Left lung (tissue), 10 donors: ENCODE data around the gene TMEM209. TPM values are rescaled to one million over a fixed set of nuclear protein-coding genes. Genes with fewer than 3 reads are reported as not detected.

Experiments used
- ATAC-seq: fragments of 200-7000 bp; cut with Tn5 transposase; one replicate; pipeline ENCODE4 v1.9.1; 2020; ENCODE audit warnings: moderate library complexity
- DNase-seq, 4 donors: peaks; one replicate each; pipeline ENCODE4 v3.0.0-alpha.2; 2013 to 2020
- H3K27ac ChIP-seq, 2 donors: fragments of 200-600 bp; sonication (generic) in 1 of 2; one replicate each; pipeline versions ENCODE4 v1.5.0 to v1.8.0; 2020 to 2021
- H3K27me3 ChIP-seq, 2 donors: fragments of 200-600 bp; sonication (generic) in 1 of 2; one replicate each; pipeline versions ENCODE4 v1.5.0 to v1.8.0; 2020 to 2021
- H3K36me3 ChIP-seq, 2 donors: fragments of 200-600 bp; sonication (generic) in 1 of 2; one replicate each; pipeline versions ENCODE4 v1.5.0 to v1.8.0; 2020 to 2021
- H3K4me1 ChIP-seq, 2 donors: fragments of 200-600 bp; one replicate each; pipeline ENCODE4 v1.8.0; 2021
- H3K4me3 ChIP-seq, 2 donors: fragments of 200-600 bp; sonication (generic) in 1 of 2; one replicate each; pipeline versions ENCODE4 v1.5.0 to v1.8.0; 2020 to 2021; ENCODE audit warnings: mild to moderate bottlenecking in 1 of 2
- H3K9me3 ChIP-seq, 2 donors: fragments of 200-600 bp; sonication (generic) in 1 of 2; one replicate each; pipeline versions ENCODE4 v1.5.0 to v1.8.0; 2020 to 2021
- intact Hi-C, 2 donors: fragments of 100-400 bp; cut with DNase I; formaldehyde crosslinking; loops; one replicate each; pipeline versions ENCODE4 v1.11.2 to v1.14.2; 2022
- polyA plus RNA-seq, 6 donors: library from polyadenylated mRNA; unstranded; fragments of 120-200 nt; gene quantifications; one replicate each; pipeline ENCODE4 v1.2.1, GENCODE V29; 2013; ENCODE audit not compliant: insufficient read length in 6 of 6
- total RNA-seq, 2 donors: library from RNA; stranded (reverse); fragmentation: NEBNext Ultra II Directional; extraction: Animal tissue kit (Norgen Biotek cat#: 25700); gene quantifications; one replicate each; pipeline ENCODE4 v1.2.1, GENCODE V29; 2021
- TF ChIP-seq, protein P1 (sequence below), 2 donors: fragments of 200-600 bp; sonication (generic) in 1 of 2; IDR thresholded peaks; one replicate each; pipeline versions ENCODE4 v1.5.0 to v1.8.0; 2021; ENCODE audit warnings: antibody characterized with exemption in 2 of 2
- donor health status: DM: no; HTN: yes; CAD: no.
- donor health status: DM: no; HTN: no; CAD: no.

The TMEM209 gene
- total and polyA plus RNA-seq, 8 donors = 18.8 to 23.5 (median 20.3) TPM

DNA sequence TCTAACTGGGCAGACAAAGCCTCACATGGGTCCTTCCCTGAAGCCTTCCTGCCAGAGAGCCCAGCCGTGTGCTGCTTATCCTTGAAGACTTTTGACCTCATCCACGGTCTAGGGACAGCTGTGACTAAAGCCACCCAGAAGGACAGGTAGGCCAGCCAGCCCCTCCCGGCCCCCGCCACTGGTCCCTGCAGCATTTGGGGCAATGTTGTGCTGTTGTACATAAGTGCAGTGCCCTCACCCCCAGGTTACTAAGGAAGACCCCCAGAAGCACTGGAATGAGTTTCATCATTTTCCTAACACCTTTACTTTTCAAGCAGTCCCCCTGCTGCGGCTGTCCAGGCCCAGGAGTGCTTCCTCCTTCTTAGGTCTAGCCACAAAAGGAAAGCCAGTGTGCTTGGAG is 43.0 kb downstream of the TMEM209 start:
- H3K4me3 ChIP-seq = no peak overlapping the region
- H3K27ac ChIP-seq = no peak overlapping the region
- TF ChIP-seq, protein P1, sequence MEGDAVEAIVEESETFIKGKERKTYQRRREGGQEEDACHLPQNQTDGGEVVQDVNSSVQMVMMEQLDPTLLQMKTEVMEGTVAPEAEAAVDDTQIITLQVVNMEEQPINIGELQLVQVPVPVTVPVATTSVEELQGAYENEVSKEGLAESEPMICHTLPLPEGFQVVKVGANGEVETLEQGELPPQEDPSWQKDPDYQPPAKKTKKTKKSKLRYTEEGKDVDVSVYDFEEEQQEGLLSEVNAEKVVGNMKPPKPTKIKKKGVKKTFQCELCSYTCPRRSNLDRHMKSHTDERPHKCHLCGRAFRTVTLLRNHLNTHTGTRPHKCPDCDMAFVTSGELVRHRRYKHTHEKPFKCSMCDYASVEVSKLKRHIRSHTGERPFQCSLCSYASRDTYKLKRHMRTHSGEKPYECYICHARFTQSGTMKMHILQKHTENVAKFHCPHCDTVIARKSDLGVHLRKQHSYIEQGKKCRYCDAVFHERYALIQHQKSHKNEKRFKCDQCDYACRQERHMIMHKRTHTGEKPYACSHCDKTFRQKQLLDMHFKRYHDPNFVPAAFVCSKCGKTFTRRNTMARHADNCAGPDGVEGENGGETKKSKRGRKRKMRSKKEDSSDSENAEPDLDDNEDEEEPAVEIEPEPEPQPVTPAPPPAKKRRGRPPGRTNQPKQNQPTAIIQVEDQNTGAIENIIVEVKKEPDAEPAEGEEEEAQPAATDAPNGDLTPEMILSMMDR (IDR thresholded peaks at IDR 0.05) = no peak
- H3K36me3 ChIP-seq = peaks cover 0 to 73% of the 10 kb centered on the region in 2 donors
- H3K4me1 ChIP-seq = no peaks in the 10 kb centered on the region
- H3K27me3 ChIP-seq = no peaks in the 10 kb centered on the region
- H3K9me3 ChIP-seq = peaks cover 0 to 2% of the 10 kb centered on the region in 2 donors
- ATAC-seq (no peak), DNase-seq (no peak)
- intact Hi-C loops = no loop called here

DNA sequence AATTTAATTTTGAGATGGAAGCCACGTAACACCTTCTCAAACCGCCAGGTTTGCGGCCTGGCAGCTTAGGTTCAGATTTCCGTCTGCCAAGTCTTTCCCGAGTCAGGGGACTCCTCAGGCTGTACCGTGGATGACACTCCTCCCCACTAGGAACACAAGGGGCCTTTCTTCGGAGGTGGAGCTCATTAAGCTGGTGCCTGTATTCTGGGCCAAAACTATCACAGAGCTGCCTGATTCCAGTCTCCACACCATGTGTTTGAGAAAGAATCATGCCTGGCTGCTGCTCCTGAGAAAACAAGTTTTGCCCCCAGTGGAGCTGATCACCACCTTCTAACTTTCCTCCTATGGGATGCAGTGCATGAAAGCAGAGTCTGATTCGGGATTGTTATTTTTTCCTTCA is 44.8 kb downstream of the TMEM209 start:
- no peak for DNase-seq
- TF ChIP-seq, protein P1 (IDR thresholded peaks at IDR 0.05) = no peak
- no peaks in the 10 kb centered on the region for H3K4me1 ChIP-seq
- H3K9me3 ChIP-seq = peaks cover 0 to 5% of the 10 kb centered on the region in 2 donors
- intact Hi-C loops = no loop called here
- ATAC-seq = no peak
- H3K4me3 ChIP-seq = no peak overlapping the region
- H3K27me3 ChIP-seq = no peaks in the 10 kb centered on the region
- H3K27ac ChIP-seq = no peak overlapping the region
- H3K36me3 ChIP-seq = peaks cover 0 to 55% of the 10 kb centered on the region in 2 donors

DNA sequence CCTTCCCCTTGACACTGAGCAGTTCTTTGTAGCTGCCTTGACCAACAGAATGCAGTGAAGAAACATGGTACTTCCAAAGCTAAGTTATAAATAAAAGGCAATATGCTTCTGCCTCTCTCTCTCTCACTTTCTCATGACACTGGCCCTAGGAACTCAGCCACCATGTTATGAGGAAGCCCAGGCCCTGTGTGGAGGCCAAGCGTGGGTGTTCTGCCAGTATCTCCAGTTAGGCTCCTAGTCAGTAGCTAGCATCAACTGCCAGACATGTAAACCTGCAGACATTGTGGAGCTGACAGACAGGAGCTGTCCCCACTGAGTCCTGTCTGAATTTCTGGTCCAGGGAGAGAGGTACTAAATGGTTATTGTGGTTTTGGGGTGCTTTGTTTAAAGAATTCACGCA is 45.2 kb downstream of the TMEM209 start:
- intact Hi-C loops = no loop called here

DNA sequence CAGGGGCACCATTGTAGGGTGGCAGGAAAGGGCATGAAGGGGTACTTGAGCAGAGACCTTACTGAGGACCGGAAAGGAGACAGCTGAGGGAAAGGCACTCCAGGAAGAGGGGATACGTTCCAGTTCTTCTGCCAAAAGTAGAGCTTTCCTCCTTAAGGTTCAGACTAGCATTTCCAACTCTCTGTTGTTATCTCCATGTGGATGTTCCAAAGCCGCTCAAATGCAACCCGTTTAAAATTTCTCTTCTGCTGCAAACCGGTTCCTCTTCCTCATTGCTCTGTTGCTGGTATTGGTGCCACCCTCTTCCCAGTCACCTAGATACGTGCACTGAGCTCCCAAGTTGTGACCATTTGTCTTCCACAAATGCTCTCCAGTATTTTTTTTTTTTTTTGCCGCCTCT is 47.5 kb downstream of the TMEM209 start:
- Histone ChIP-seq H3K27ac (no peak overlapping the region), H3K27me3 (no peaks in the 10 kb centered on the region), H3K4me3 (no peak overlapping the region), H3K4me1 (peaks cover 0 to 8% of the 10 kb centered on the region in 2 donors), H3K9me3 (peaks cover 0 to 5% of the 10 kb centered on the region in 2 donors), H3K36me3 (peaks cover 0 to 30% of the 10 kb centered on the region in 2 donors)
- TF ChIP-seq, protein P1 (IDR thresholded peaks at IDR 0.05) = no peak
- intact Hi-C loops = no loop called here
- no peak for ATAC-seq
- DNase-seq = no peak

More for the DNA sequence above, 45.2 kb downstream of the TMEM209 start:
- Histone ChIP-seq H3K36me3 (peaks cover 0 to 52% of the 10 kb centered on the region in 2 donors), H3K4me3 (no peak overlapping the region), H3K4me1 (no peaks in the 10 kb centered on the region), H3K27ac (no peak overlapping the region), H3K27me3 (no peaks in the 10 kb centered on the region), H3K9me3 (peaks cover 0 to 5% of the 10 kb centered on the region in 2 donors)
- ATAC-seq (no peak), DNase-seq (no peak)
- TF ChIP-seq, protein P1 (IDR thresholded peaks at IDR 0.05) = no peak

DNA sequence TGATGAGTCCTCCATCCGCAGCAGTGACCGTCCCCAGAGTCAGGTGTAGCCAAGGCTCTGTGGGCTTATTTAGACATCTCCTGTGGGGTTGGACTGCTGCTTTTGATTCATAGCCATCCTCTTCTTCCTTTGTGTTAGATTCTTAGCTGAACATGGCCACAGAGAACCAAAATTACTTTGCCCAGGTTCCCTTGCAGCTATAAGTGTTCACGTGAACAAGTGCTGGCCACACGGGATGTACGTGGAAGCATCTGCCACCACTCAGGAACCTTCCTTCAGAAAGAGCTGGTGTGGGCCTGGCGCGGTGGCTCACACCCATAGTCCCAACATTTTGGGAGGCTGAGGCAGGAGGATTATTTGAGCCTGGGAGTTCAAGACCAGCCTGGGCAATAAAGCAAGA is 49.1 kb downstream of the TMEM209 start:
- intact Hi-C loops = no loop called here
- H3K4me1 ChIP-seq = peaks cover 0 to 8% of the 10 kb centered on the region in 2 donors
- DNase-seq = no peak

More for the DNA sequence above, 49.1 kb downstream of the TMEM209 start:
- Histone ChIP-seq H3K27ac (no peak overlapping the region), H3K27me3 (no peaks in the 10 kb centered on the region), H3K9me3 (peaks cover 0 to 5% of the 10 kb centered on the region in 2 donors), H3K36me3 (peaks cover 0 to 16% of the 10 kb centered on the region in 2 donors), H3K4me3 (no peak overlapping the region)
- TF ChIP-seq, protein P1 (IDR thresholded peaks at IDR 0.05) = no peak
- no peak for ATAC-seq
